Measurements from ENCODE around the gene CDC20. TPM values are rescaled to one million over a fixed set of nuclear protein-coding genes. Genes with fewer than 3 reads are reported as not detected.

Gene CDC20
- polyA plus RNA-seq, 1 of the 3 experiments (the other 2 are of a cell fraction), result 82.7 TPM

GRCh38 chr1:43389326-43390313 lies 30.8 kb downstream of the CDC20 start, which contains the start of the genes MED8 and SZT2 (continued):
- TF ChIP-seq, protein P1, sequence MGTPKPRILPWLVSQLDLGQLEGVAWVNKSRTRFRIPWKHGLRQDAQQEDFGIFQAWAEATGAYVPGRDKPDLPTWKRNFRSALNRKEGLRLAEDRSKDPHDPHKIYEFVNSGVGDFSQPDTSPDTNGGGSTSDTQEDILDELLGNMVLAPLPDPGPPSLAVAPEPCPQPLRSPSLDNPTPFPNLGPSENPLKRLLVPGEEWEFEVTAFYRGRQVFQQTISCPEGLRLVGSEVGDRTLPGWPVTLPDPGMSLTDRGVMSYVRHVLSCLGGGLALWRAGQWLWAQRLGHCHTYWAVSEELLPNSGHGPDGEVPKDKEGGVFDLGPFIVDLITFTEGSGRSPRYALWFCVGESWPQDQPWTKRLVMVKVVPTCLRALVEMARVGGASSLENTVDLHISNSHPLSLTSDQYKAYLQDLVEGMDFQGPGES (IDR thresholded peaks at IDR 0.05; ENCODE audit: low read depth, low read length), result no peak
- TF ChIP-seq NFIC (IDR thresholded peaks at IDR 0.05; ENCODE audit: borderline replicate concordance), result no peak
- TF ChIP-seq MEF2A (IDR thresholded peaks at IDR 0.05; ENCODE audit: borderline replicate concordance, low read depth), result no peak
- TF ChIP-seq RAD21 (IDR thresholded peaks at IDR 0.05; ENCODE audit: low read length), result no peak
- TF ChIP-seq RFX5 (IDR thresholded peaks at IDR 0.05; ENCODE audit: low read length), result no peak; the same call in 1 of the 2 replicates
- TF ChIP-seq TEAD4 (IDR thresholded peaks at IDR 0.05; ENCODE audit: borderline replicate concordance, insufficient read depth), result no peak
- no peak for TF ChIP-seq EZH2phosphoT487 (IDR thresholded peaks at IDR 0.05; ENCODE audit: borderline replicate concordance, low read depth)
- TF ChIP-seq GABPA (IDR thresholded peaks at IDR 0.05; ENCODE audit: low read depth), result peak; percentile 99
- TF ChIP-seq TAF1 (IDR thresholded peaks at IDR 0.05; ENCODE audit: borderline replicate concordance, low read depth, low read length), result 0 out of 2 replicates have a peak, but pooled peaks have one; percentile 29
- peak; percentile 87 for TF ChIP-seq ELF1 (IDR thresholded peaks at IDR 0.05)
- TF ChIP-seq RCOR1 (IDR thresholded peaks at IDR 0.05; ENCODE audit: low read length), result no peak
- TF ChIP-seq RXRA (IDR thresholded peaks at IDR 0.05; ENCODE audit: borderline replicate concordance, low read depth), result no peak
- TF ChIP-seq POLR2AphosphoS5 (IDR thresholded peaks at IDR 0.05; ENCODE audit: low read depth, low read length), result peak; percentile 90

GRCh38 chr1:43392702-43393101 lies 33.9 kb downstream of the CDC20 start:
- H3K27ac ChIP-seq (ENCODE audit: low read depth in 2 of 2, low read length in 1 of 2), result no peak overlapping the region
- DNase-seq, result no peak
- H3K79me2 ChIP-seq (ENCODE audit: insufficient read depth), result peaks cover 88% of the 10 kb centered on the region
- H3K4me3 ChIP-seq (ENCODE audit: low read depth in 2 of 2, low read length in 1 of 2), result no peak overlapping the region
- no peaks in the 10 kb centered on the region for H3F3A ChIP-seq (replicated peaks; ENCODE audit: insufficient read depth)
- no peaks in the 10 kb centered on the region for H4K20me1 ChIP-seq (ENCODE audit: insufficient read depth)
- H3K36me3 ChIP-seq (replicated peaks in 1 of 2; ENCODE audit: control insufficient read depth in 1 of 2, insufficient read depth in 2 of 2, low read length in 1 of 2), result peaks cover 3 to 11% of the 10 kb centered on the region in 2 experiments
- 78% methylated on average over 3 of the region's 3 CpGs for WGBS (ENCODE audit: low lambda C conversion rate)
- H2AFZ ChIP-seq (ENCODE audit: low read depth), result no peak overlapping the region
- no peaks in the 10 kb centered on the region for H3K27me3 ChIP-seq (ENCODE audit: insufficient read depth)
- no peaks in the 10 kb centered on the region for H3K9me2 ChIP-seq
- POLR2A ChIA-PET, result no interaction called here
- no peak overlapping the region for H3K4me2 ChIP-seq
- H3K9ac ChIP-seq, result no peak overlapping the region
- TF ChIP-seq, protein P2, sequence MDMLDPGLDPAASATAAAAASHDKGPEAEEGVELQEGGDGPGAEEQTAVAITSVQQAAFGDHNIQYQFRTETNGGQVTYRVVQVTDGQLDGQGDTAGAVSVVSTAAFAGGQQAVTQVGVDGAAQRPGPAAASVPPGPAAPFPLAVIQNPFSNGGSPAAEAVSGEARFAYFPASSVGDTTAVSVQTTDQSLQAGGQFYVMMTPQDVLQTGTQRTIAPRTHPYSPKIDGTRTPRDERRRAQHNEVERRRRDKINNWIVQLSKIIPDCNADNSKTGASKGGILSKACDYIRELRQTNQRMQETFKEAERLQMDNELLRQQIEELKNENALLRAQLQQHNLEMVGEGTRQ (IDR thresholded peaks at IDR 0.05; ENCODE audit: borderline replicate concordance, low read depth, low read length), result no peak
- no peak for TF ChIP-seq ELF1 (IDR thresholded peaks at IDR 0.05)
- TF ChIP-seq FOXJ3 (CRISPR knock-in tag; IDR thresholded peaks at IDR 0.05), result no peak
- no peak for TF ChIP-seq SMC3 (IDR thresholded peaks at IDR 0.05; ENCODE audit: low read depth, low read length)
- TF ChIP-seq POLR2AphosphoS5 (IDR thresholded peaks at IDR 0.05; ENCODE audit: low read depth, low read length), result no peak
- TF ChIP-seq RXRA (IDR thresholded peaks at IDR 0.05; ENCODE audit: borderline replicate concordance, low read depth), result no peak
- no peak for TF ChIP-seq GABPA (IDR thresholded peaks at IDR 0.05; ENCODE audit: low read depth)
- no peak for TF ChIP-seq FOXM1 (IDR thresholded peaks at IDR 0.05; ENCODE audit: low read depth)
- TF ChIP-seq YY1 (IDR thresholded peaks at IDR 0.05; ENCODE audit: low read depth), result no peak
- no peak for TF ChIP-seq TCF12 (IDR thresholded peaks at IDR 0.05)
- TF ChIP-seq ZBTB33 (IDR thresholded peaks at IDR 0.05; ENCODE audit: borderline replicate concordance, low read depth), result no peak
- TF ChIP-seq, protein P3, sequence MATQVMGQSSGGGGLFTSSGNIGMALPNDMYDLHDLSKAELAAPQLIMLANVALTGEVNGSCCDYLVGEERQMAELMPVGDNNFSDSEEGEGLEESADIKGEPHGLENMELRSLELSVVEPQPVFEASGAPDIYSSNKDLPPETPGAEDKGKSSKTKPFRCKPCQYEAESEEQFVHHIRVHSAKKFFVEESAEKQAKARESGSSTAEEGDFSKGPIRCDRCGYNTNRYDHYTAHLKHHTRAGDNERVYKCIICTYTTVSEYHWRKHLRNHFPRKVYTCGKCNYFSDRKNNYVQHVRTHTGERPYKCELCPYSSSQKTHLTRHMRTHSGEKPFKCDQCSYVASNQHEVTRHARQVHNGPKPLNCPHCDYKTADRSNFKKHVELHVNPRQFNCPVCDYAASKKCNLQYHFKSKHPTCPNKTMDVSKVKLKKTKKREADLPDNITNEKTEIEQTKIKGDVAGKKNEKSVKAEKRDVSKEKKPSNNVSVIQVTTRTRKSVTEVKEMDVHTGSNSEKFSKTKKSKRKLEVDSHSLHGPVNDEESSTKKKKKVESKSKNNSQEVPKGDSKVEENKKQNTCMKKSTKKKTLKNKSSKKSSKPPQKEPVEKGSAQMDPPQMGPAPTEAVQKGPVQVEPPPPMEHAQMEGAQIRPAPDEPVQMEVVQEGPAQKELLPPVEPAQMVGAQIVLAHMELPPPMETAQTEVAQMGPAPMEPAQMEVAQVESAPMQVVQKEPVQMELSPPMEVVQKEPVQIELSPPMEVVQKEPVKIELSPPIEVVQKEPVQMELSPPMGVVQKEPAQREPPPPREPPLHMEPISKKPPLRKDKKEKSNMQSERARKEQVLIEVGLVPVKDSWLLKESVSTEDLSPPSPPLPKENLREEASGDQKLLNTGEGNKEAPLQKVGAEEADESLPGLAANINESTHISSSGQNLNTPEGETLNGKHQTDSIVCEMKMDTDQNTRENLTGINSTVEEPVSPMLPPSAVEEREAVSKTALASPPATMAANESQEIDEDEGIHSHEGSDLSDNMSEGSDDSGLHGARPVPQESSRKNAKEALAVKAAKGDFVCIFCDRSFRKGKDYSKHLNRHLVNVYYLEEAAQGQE (IDR thresholded peaks at IDR 0.05; ENCODE audit: low read depth, low read length), result no peak
- TF ChIP-seq FOSL2 (IDR thresholded peaks at IDR 0.05; ENCODE audit: borderline replicate concordance, low read depth), result no peak
- no peak for TF ChIP-seq MXI1 (IDR thresholded peaks at IDR 0.05; ENCODE audit: low read depth, low read length)
- CTCF ChIA-PET, result interaction anchor here (1.3 kb wide), 1 partner anchor 22 kb away, joined by 3 read pairs; no protein-coding TSS in a partner anchor
- peaks cover 15 to 19% of the 10 kb centered on the region in 2 experiments; a peak in 3 of 4 replicates for H3K4me1 ChIP-seq (ENCODE audit: control insufficient read depth in 1 of 2, insufficient read depth in 2 of 2, low read depth in 1 of 2, low read length in 1 of 2)
- no peaks in the 10 kb centered on the region for H3K9me3 ChIP-seq
